ENCODE results near the gene LYPD5.
"Not testable (repeated sequence)": the region's sequence is repeated elsewhere in the genome, so short reads cannot be mapped to it uniquely, and the experiment has no call there.

Gene LYPD5

DNA sequence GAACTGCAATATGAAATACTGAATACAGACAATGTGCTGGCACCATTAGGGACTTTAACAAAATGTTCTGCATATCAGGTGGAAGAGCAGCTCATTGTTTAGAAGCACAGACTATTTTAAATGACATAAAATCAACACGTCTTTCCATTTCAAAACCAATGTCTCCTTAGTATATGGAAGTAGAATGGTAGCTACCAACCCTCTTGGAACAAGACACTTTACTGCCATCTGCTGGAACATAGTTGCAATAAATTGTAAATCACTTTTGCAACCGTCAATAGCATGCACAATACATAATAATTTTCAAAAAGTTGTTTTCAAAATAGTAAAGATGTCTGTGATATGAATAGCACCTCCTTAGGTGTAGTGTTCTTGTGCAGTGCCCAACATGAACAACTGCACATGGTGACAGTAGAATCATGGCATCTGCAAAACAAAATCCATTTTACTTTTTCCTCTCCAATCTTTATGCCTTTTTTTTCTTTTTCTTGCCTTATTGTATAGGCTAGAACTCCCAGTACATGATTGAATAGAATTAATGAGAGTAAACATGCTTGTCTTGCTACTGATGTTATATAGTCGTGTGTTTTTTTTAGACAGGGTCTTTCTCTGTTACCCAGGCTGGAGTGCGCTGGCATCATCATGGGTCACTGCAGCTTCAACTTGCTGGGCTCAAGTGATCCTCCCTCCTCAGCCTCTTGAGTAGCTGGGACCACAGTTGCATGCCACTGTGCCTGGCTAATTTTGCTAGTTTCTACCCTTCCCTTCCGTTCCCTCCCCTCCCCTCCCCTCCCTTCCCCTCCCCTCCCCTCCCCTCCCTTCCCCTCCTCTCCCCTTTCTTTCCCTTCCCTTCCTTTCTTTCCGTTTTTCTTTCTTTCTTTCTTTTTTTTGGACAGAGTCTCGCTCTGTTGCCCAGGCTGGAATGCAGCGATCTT is 7.8 kb upstream of the LYPD5 start:
- Histone ChIP-seq H3K4me1 (no peaks in the 10 kb centered on the region), H3K36me3 (no peaks in the 10 kb centered on the region), H3K9me3 (no peaks in the 10 kb centered on the region), H3K27ac (no peak overlapping the region), H3K4me3 (no peak overlapping the region), H3K27me3 (peaks cover 0 to 12% of the 10 kb centered on the region in 2 donors)
- DNase-seq, result no peak
- intact Hi-C loops (cut with DNase I; ENCODE audit: low total_unique reads), result no loop called here
- TF ChIP-seq, protein P1, sequence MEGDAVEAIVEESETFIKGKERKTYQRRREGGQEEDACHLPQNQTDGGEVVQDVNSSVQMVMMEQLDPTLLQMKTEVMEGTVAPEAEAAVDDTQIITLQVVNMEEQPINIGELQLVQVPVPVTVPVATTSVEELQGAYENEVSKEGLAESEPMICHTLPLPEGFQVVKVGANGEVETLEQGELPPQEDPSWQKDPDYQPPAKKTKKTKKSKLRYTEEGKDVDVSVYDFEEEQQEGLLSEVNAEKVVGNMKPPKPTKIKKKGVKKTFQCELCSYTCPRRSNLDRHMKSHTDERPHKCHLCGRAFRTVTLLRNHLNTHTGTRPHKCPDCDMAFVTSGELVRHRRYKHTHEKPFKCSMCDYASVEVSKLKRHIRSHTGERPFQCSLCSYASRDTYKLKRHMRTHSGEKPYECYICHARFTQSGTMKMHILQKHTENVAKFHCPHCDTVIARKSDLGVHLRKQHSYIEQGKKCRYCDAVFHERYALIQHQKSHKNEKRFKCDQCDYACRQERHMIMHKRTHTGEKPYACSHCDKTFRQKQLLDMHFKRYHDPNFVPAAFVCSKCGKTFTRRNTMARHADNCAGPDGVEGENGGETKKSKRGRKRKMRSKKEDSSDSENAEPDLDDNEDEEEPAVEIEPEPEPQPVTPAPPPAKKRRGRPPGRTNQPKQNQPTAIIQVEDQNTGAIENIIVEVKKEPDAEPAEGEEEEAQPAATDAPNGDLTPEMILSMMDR (IDR thresholded peaks at IDR 0.05), result peak; percentile 44 to 54

DNA sequence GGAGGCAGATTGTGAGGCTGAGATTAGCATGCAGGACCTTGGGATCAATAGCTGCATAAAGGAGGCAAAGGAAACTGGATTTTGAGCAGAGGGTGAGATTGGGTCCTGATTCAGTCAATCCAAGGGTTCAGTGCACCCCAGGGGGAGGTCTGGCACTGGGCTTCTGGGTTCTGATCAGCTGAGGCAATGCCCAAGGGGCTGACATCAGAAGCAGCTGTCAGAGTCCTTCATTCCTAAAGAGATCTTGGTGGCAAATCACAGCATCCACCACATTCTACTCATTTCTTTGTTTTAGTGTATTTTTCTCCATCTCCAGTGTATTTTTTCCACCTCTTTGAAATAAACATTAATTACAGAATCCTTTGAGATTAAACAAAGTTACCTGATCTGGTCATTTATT is 5.4 kb upstream of the LYPD5 start:
- H3K27ac ChIP-seq, result no peak overlapping the region
- DNase-seq, result no peak

DNA sequence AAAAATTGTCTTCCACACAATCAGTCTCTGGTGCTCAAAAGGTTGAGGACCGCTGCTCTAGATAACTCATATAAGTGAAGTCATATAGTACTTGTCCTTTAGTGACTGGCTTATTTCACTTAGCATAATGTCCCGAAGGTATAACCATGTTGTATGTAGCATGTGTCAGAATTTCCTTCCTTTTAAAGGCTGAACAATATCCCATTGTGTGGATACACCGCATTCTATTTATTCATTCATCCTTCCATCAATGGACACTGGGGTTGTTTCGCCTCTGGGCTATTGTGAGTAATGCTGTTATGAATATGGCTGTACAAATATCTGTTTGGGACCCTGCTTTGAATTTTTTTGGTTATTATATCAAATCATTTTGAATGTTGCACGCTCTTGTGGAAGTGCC is 4.6 kb upstream of the LYPD5 start:
- no peak overlapping the region for H3K4me3 ChIP-seq
- H3K36me3 ChIP-seq, result no peaks in the 10 kb centered on the region
- H3K9me3 ChIP-seq, result no peaks in the 10 kb centered on the region
- peaks cover 0 to 22% of the 10 kb centered on the region in 2 donors for H3K27me3 ChIP-seq
- H3K4me1 ChIP-seq, result no peaks in the 10 kb centered on the region
- intact Hi-C loops (cut with DNase I; ENCODE audit: low total_unique reads), result no loop called here
- TF ChIP-seq, protein P1 (IDR thresholded peaks at IDR 0.05), result no peak
- no peak for DNase-seq
- H3K27ac ChIP-seq, result no peak overlapping the region

More for the DNA sequence above, 5.4 kb upstream of the LYPD5 start:
- Histone ChIP-seq H3K36me3 (no peaks in the 10 kb centered on the region), H3K9me3 (no peaks in the 10 kb centered on the region), H3K4me3 (no peak overlapping the region), H3K27me3 (peaks cover 0 to 16% of the 10 kb centered on the region in 2 donors), H3K4me1 (no peaks in the 10 kb centered on the region)
- intact Hi-C loops (cut with DNase I; ENCODE audit: low total_unique reads), result no loop called here
- TF ChIP-seq, protein P1 (IDR thresholded peaks at IDR 0.05), result no peak

DNA sequence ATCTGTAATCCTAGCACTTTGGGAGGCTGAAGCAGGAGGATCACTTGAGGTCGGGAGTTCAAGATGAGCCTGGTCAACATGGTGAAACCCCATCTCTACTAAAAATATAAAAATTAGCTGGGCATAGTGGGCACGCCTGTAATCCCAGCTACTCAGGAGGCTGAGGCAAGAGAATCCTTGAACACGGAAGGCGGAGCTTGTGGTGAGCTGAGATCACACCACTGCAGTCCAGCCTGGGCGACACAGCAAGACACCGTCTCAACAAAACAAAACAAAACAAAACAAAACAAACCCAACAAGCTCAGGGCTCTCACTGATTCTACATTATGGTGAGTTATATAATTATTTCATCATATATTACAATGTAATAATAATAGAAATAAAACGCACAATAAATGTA is 4.2 kb upstream of the LYPD5 start:
- H3K27me3 ChIP-seq, result peaks cover 0 to 24% of the 10 kb centered on the region in 2 donors
- H3K27ac ChIP-seq; H3K4me3 ChIP-seq; intact Hi-C loops (cut with DNase I; ENCODE audit: low total_unique reads); H3K36me3 ChIP-seq; H3K9me3 ChIP-seq; DNase-seq; H3K4me1 ChIP-seq: not testable (repeated sequence)

DNA sequence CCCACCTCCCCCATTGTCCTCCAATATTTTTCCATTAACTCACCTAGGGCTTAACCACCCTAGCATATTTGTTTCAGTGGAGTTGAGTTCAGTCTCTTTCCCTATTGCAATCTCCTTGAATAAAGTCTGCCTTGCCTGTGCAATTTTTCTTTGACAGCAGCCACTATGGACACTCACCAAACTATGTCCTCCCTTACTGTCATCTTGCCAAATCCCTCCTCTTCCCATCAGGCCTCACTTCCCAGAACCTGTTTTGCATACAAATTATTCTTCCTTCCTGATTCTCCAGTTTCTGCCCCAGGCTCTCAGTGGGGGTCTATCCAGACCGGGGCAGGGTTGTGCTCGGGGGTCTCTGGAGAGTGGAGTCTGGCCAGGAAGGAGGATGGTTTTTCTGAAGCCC is 2.2 kb upstream of the LYPD5 start:
- H3K4me3 ChIP-seq, result no peak overlapping the region
- no peaks in the 10 kb centered on the region for H3K36me3 ChIP-seq
- DNase-seq, result no peak
- no peaks in the 10 kb centered on the region for H3K4me1 ChIP-seq
- H3K9me3 ChIP-seq, result no peaks in the 10 kb centered on the region
- no peak overlapping the region for H3K27ac ChIP-seq
- TF ChIP-seq, protein P1 (IDR thresholded peaks at IDR 0.05), result no peak
- peaks cover 0 to 30% of the 10 kb centered on the region in 2 donors for H3K27me3 ChIP-seq
- intact Hi-C loops (cut with DNase I; ENCODE audit: low total_unique reads), result no loop called here

DNA sequence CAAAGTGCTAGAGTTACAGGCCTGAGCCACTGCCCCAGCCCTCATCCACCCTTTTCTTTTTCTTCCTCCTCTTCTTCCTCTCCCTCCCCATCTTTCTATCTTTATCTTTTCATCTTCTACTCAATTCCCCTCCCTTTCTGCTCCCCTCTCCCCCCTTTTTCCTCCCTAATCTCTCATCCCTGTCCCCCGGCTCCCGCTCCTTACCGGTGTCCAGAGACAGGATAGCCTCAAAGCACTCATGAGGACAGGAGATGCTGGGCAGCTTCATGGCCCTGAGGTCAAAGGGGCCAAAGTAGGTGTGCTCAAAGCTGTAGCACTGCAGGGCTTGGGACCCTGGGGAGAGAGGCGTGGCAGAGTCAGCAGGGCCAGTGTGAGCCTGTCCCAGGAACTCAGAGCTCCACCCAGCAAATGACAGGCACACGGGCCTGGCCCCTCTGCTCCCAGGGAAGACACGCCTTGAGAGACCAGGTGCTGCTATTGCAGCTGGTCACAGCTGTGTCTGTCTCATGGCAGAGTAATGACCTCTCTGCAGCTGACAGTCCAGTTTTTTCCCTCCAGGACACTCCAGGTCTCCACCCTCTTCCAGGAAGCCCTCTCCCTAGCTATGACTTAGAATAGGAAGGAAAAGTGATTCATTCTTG is 2.6 kb downstream of the LYPD5 start:
- intact Hi-C loops (cut with DNase I; ENCODE audit: low total_unique reads), result no loop called here
- peaks cover 0 to 58% of the 10 kb centered on the region in 2 donors for H3K27me3 ChIP-seq
- H3K4me3 ChIP-seq, result no peak overlapping the region
- no peaks in the 10 kb centered on the region for H3K9me3 ChIP-seq
- no peaks in the 10 kb centered on the region for H3K36me3 ChIP-seq
- H3K4me1 ChIP-seq, result peaks cover 0 to 13% (median 6%) of the 10 kb centered on the region in 4 donors
- TF ChIP-seq, protein P1 (IDR thresholded peaks at IDR 0.05), result no peak
- H3K27ac ChIP-seq, result no peak overlapping the region
- no peak for DNase-seq

All from tibial artery (tissue), 4 donors.